SU-DHL-6 (cell line): ENCODE results near the gene SEMA6A.

Experiments
- CTCF ChIP-seq: fragments of 200-600 bp; sonication (generic); IDR thresholded peaks from one replicate; pipeline ENCODE4 v1.5.1; 2017; ENCODE audit warnings: antibody characterized with exemption, mild to moderate bottlenecking, low read length, moderate library complexity; ENCODE audit not compliant: insufficient read depth, poor library complexity, severe bottlenecking
- EZH2phosphoT487 ChIP-seq: fragments of 200-600 bp; sonication (generic), shearing (Covaris generic); conservative IDR thresholded peaks from 2 replicates; pipeline ENCODE4 v1.6.1; 2018; ENCODE audit warnings: mild to moderate bottlenecking, antibody characterized with exemption, low read length, moderate library complexity, mixed read lengths

- TF ChIP-seq CTCF (no peak), EZH2phosphoT487 (no peak)
Observed at GRCh38 chr5:116520771-116521170, 53.9 kb downstream of the SEMA6A start.
